OCI-LY3 (cell line): Measurements from ENCODE around the gene AKAP7.

Experiments
- EZH2phosphoT487 ChIP-seq: fragments of 200-600 bp; shearing (Covaris generic); IDR thresholded peaks from 2 replicates; pipeline ENCODE4 v1.6.1; 2018; ENCODE audit warnings: antibody characterized with exemption, mixed run types, low read depth
- TF ChIP-seq, protein P1 (sequence below): fragments of 200-600, 300-600 bp; sonication (generic); IDR thresholded peaks from 2 replicates; pipeline ENCODE4 v1.5.1; 2014; ENCODE audit warnings: antibody characterized with exemption, low read length, low read depth

DNA sequence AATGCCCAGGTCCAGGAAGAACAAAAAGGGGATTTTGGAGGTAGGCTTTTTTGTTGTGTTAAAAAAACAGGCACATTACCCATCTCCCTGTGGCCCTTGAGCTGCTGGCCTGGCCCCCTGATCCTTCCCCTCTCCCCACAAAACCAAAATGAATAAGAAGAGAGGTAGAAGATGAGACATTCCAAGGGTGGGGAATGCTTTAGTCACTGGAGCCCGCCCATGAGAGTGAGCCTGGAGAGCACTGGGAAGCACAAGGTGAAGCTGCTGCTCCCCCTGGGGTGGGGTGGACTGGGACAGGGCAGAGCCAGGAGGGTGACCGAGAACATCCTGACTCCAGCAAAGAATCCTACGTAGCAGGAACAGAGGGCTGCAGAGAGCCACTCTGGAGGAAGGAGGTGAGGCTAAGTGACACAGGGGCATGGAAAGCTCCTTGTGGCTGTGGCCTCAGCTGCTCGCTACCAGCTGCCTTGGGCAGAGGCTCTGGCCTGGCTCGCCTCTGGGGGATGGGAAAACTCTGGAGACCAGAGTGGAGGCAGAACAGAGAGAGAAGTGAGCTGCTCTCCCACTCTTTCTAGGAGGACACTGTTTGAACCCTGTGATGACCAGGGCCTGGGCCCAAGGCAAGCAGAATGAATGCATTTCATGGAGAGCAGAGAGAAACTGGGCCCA, 48.3 kb downstream of the AKAP7 start:
- TF ChIP-seq, protein P1, sequence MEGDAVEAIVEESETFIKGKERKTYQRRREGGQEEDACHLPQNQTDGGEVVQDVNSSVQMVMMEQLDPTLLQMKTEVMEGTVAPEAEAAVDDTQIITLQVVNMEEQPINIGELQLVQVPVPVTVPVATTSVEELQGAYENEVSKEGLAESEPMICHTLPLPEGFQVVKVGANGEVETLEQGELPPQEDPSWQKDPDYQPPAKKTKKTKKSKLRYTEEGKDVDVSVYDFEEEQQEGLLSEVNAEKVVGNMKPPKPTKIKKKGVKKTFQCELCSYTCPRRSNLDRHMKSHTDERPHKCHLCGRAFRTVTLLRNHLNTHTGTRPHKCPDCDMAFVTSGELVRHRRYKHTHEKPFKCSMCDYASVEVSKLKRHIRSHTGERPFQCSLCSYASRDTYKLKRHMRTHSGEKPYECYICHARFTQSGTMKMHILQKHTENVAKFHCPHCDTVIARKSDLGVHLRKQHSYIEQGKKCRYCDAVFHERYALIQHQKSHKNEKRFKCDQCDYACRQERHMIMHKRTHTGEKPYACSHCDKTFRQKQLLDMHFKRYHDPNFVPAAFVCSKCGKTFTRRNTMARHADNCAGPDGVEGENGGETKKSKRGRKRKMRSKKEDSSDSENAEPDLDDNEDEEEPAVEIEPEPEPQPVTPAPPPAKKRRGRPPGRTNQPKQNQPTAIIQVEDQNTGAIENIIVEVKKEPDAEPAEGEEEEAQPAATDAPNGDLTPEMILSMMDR = no peak
- TF ChIP-seq EZH2phosphoT487 = no peak
